Keratinocyte (primary cell): Measurements from ENCODE around the gene PIR. TPM values are rescaled to one million over a fixed set of nuclear protein-coding genes. Genes with fewer than 3 reads are reported as not detected.

Source experiments
- DNase-seq: peaks from one replicate; pipeline ENCODE4 v3.0.0-alpha.2; 2011; ENCODE audit warnings: low read depth, missing footprints, low spot score
- FAIRE-seq: peaks from 2 replicates; lab custom pipeline; 2011; peaks lifted over from hg19 to GRCh38; lab: Jason Lieb, UNC
- H2AFZ ChIP-seq: 2 replicates; pipeline ENCODE4 v1.6.0; 2012; ENCODE audit warnings: low read length, control low read depth, inconsistent platforms; ENCODE audit not compliant: control insufficient read depth
- H3K27ac ChIP-seq: 2 replicates; pipeline ENCODE4 v1.5.1; 2011; ENCODE audit warnings: low read length; ENCODE audit not compliant: control insufficient read depth, insufficient read depth
- H3K27me3 ChIP-seq: 3 replicates; pipeline ENCODE4 v1.6.0; 2011; ENCODE audit warnings: low read length; ENCODE audit not compliant: control insufficient read depth, insufficient read depth; ENCODE audit errors: extremely low read depth
- H3K36me3 ChIP-seq, 2 experiments: 2 replicates in 1 of 2; 3 replicates in 1 of 2; pipeline ENCODE4 v1.5.1; 2011; ENCODE audit warnings: low read length in 2 of 2, mild to moderate bottlenecking in 1 of 2; ENCODE audit not compliant: control insufficient read depth in 2 of 2, insufficient read depth in 2 of 2; ENCODE audit errors: extremely low read depth in 1 of 2
- H3K4me1 ChIP-seq: 3 replicates; pipeline ENCODE4 v1.5.1; 2011; ENCODE audit warnings: low read length; ENCODE audit not compliant: control insufficient read depth, insufficient read depth; ENCODE audit errors: extremely low read depth
- H3K4me2 ChIP-seq: 3 replicates; pipeline ENCODE4 v1.6.0; 2011; ENCODE audit warnings: low read depth, low read length; ENCODE audit not compliant: control insufficient read depth, insufficient read depth; ENCODE audit errors: extremely low read depth
- H3K4me3 ChIP-seq, 3 experiments: fragments of 200-600 bp in 1 of 3; sonication (generic) in 1 of 3; 2 replicates in 2 of 3; 3 replicates in 1 of 3; pipeline ENCODE4 v1.5.1; 2011 to 2016; ENCODE audit warnings: low read length in 3 of 3, mild to moderate bottlenecking in 3 of 3, control low read depth in 2 of 3, inconsistent platforms in 1 of 3, low read depth in 1 of 3, mixed read lengths in 1 of 3, mixed run types in 1 of 3, moderate library complexity in 1 of 3; ENCODE audit not compliant: control insufficient read depth in 2 of 3, insufficient read depth in 2 of 3; ENCODE audit errors: extremely low read depth in 1 of 3
- H3K79me2 ChIP-seq: 2 replicates; pipeline ENCODE4 v1.6.0; 2012; ENCODE audit warnings: low read length; ENCODE audit not compliant: control insufficient read depth, insufficient read depth
- H3K9ac ChIP-seq: 3 replicates; pipeline ENCODE4 v1.6.0; 2011; ENCODE audit warnings: low read length; ENCODE audit not compliant: control insufficient read depth, insufficient read depth; ENCODE audit errors: extremely low read depth
- H3K9me1 ChIP-seq: 3 replicates; pipeline ENCODE4 v1.6.0; 2011; ENCODE audit warnings: low read length; ENCODE audit not compliant: control insufficient read depth, insufficient read depth; ENCODE audit errors: extremely low read depth
- H3K9me3 ChIP-seq: 2 replicates; pipeline ENCODE4 v1.5.1; 2012; ENCODE audit warnings: low read depth, low read length; ENCODE audit not compliant: control insufficient read depth
- H4K20me1 ChIP-seq: 3 replicates; pipeline ENCODE4 v1.6.0; 2011; ENCODE audit warnings: low read length; ENCODE audit not compliant: control insufficient read depth, insufficient read depth; ENCODE audit errors: extremely low read depth
- EZH2 ChIP-seq: IDR thresholded peaks from one replicate; pipeline ENCODE4 v1.6.1; 2012; ENCODE audit warnings: inconsistent platforms, mild to moderate bottlenecking, low read length, moderate library complexity
- dilution Hi-C: fragments of 300-500 bp; cut with MboI; formaldehyde crosslinking; loops from one replicate; pipeline ENCODE4 v1.7.0; 2020; ENCODE audit warnings: low sequenced_read_pairs; ENCODE audit not compliant: extremely low pct_ligation_motif_present
- polyA plus RNA-seq, 5 experiments: library from polyadenylated mRNA; depleted of rRNA in 3 of 5; stranded (reverse) in 3 of 5; stranded (forward) in 1 of 5; unstranded in 1 of 5; fragments of >200 nt; gene quantifications; 1 replicate in 1 of 5; 2 replicates in 3 of 5; 3 replicates in 1 of 5; pipeline versions ENCODE4 v1.2.1 to v1.2.3, GENCODE V29; 2011 to 2012; ENCODE audit warnings: missing spikeins in 2 of 5, low read depth in 1 of 5, low replicate concordance in 1 of 5
- TF ChIP-seq, protein P1 (sequence below), 3 experiments: IDR thresholded peaks in 1 of 3; conservative IDR thresholded peaks in 1 of 3; optimal IDR thresholded peaks in 1 of 3; 2 replicates in 2 of 3; 3 replicates in 1 of 3; pipeline versions ENCODE3 to v1.5.1; 2011; ENCODE audit warnings: low read length in 3 of 3, mild to moderate bottlenecking in 3 of 3, moderate library complexity in 2 of 3, control low read depth in 1 of 3, inconsistent platforms in 1 of 3; ENCODE audit not compliant: insufficient read depth in 2 of 3; ENCODE audit errors: extremely low read depth in 1 of 3

Gene PIR
- polyA plus RNA-seq, 1 donor (not counting 4 experiments of a cell fraction or from before 2014, with no cell fraction given), result 23.2 TPM

DNA sequence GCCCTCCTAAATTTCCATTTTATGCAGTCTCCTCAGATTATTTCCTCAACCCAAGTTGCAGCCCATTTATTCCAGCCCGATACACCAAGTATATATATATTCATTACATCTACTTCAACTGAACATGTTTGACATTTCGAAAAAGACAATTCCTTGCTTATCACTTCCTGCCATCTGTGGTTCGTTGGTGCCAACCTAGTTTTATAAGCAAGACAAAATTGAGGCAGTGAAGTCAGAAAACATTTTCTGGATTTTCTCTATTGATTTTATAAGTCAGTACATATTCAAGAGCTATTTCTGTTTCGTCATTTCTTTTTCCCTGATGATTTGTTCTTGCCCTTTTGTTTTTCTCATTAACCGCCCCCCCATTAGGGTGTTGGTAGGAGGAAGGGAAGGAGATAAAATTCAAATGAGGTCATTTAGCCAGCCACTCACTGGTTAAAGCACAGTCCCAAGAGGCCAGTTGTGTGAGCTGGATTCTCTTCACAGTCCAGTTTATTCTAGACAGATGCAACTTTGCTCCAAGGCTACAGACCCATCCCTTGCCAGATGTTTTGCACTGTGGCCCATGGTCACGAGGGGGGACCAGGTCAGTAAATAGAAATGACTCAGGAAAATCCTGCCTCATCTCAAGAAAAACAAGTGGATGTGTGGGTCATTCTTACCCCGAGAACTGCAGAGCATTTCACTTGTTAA is 88.6 kb downstream of the PIR start:
- FAIRE-seq (no peak), DNase-seq (no peak)
- no peak overlapping the region for H2AFZ ChIP-seq
- H4K20me1 ChIP-seq, result no peaks in the 10 kb centered on the region
- no peak overlapping the region for H3K9ac ChIP-seq
- no peak for TF ChIP-seq EZH2
- TF ChIP-seq, protein P1, sequence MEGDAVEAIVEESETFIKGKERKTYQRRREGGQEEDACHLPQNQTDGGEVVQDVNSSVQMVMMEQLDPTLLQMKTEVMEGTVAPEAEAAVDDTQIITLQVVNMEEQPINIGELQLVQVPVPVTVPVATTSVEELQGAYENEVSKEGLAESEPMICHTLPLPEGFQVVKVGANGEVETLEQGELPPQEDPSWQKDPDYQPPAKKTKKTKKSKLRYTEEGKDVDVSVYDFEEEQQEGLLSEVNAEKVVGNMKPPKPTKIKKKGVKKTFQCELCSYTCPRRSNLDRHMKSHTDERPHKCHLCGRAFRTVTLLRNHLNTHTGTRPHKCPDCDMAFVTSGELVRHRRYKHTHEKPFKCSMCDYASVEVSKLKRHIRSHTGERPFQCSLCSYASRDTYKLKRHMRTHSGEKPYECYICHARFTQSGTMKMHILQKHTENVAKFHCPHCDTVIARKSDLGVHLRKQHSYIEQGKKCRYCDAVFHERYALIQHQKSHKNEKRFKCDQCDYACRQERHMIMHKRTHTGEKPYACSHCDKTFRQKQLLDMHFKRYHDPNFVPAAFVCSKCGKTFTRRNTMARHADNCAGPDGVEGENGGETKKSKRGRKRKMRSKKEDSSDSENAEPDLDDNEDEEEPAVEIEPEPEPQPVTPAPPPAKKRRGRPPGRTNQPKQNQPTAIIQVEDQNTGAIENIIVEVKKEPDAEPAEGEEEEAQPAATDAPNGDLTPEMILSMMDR (optimal IDR thresholded peaks at IDR 0.05 in 1 of 3, IDR thresholded peaks at IDR 0.05 in 1 of 3, conservative IDR thresholded peaks at IDR 0.05 in 1 of 3; ENCODE audit: extremely low read depth in 1 of 3, insufficient read depth in 2 of 3, low read length in 3 of 3), result no peak
- H3K9me1 ChIP-seq, result no peaks in the 10 kb centered on the region
- dilution Hi-C loops, result no loop called here
- H3K27ac ChIP-seq, result no peak overlapping the region
- no peaks in the 10 kb centered on the region for H3K36me3 ChIP-seq
- H3K9me3 ChIP-seq, result no peaks in the 10 kb centered on the region
- H3K79me2 ChIP-seq, result no peaks in the 10 kb centered on the region
- no peak overlapping the region for H3K4me2 ChIP-seq
- H3K4me1 ChIP-seq, result no peaks in the 10 kb centered on the region
- no peak overlapping the region for H3K4me3 ChIP-seq
- no peaks in the 10 kb centered on the region for H3K27me3 ChIP-seq

DNA sequence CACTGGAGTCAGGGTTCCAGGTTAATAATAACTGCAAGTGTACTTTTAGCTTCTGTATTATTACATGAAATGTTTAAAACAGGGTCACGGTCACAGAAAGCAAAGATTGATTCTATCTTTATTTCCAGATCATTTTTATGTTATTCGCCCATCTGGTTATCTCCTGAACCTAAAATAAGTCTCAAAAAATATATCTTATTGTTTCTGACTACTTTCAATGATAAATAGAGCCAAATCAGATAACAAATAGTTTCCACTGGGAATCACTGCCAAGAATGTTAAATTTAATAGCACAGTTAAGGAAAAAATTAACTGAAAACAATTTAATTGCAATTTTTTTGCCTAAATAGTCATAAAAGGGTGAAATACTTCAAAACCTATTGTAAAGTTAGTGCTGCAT is 91.8 kb downstream of the PIR start:
- Histone ChIP-seq H4K20me1 (no peaks in the 10 kb centered on the region), H3K79me2 (no peaks in the 10 kb centered on the region), H3K9me3 (no peaks in the 10 kb centered on the region), H3K27ac (no peak overlapping the region), H3K4me1 (no peaks in the 10 kb centered on the region), H3K4me3 (no peak overlapping the region), H3K9ac (no peak overlapping the region), H3K36me3 (no peaks in the 10 kb centered on the region), H3K4me2 (no peak overlapping the region), H3K9me1 (no peaks in the 10 kb centered on the region), H3K27me3 (no peaks in the 10 kb centered on the region), H2AFZ (no peak overlapping the region)
- TF ChIP-seq EZH2, result no peak
- TF ChIP-seq, protein P1 (optimal IDR thresholded peaks at IDR 0.05 in 1 of 3, IDR thresholded peaks at IDR 0.05 in 1 of 3, conservative IDR thresholded peaks at IDR 0.05 in 1 of 3; ENCODE audit: extremely low read depth in 1 of 3, insufficient read depth in 2 of 3, low read length in 3 of 3), result no peak
- dilution Hi-C loops, result no loop called here
- DNase-seq (no peak), FAIRE-seq (no peak)
